HCEC 1CT (cell line): ENCODE data around the gene NEB.

Experiments used
- DNase-seq: peaks from one replicate; pipeline ENCODE4 v3.0.0-alpha.2; 2017

Gene NEB

DNA sequence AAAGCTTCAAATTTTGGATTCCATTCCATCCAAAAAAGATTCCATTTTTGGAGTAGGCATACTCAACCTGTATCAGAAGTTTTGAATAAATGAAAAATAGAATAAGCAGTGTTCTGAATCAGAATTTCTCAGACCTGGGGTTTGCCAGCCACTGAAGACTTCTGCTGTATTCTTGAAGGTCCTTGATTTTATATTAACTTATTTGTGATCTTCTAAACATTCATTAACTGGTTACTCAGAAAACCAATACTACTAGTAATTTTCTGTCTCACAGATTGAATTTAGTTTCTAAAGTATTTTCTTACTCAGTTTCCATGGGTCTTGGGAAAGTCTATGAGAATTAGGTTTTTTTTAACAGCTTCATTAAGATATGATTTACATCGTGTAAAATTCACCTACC is 263.7 kb downstream of the NEB start:
- DNase-seq = no peak

GRCh38 chr2:151465771-151466170 is 268.5 kb downstream of the NEB start:
- DNase-seq = no peak

GRCh38 chr2:151459358-151459757 is 274.9 kb downstream of the NEB start:
- DNase-seq = no peak

DNA sequence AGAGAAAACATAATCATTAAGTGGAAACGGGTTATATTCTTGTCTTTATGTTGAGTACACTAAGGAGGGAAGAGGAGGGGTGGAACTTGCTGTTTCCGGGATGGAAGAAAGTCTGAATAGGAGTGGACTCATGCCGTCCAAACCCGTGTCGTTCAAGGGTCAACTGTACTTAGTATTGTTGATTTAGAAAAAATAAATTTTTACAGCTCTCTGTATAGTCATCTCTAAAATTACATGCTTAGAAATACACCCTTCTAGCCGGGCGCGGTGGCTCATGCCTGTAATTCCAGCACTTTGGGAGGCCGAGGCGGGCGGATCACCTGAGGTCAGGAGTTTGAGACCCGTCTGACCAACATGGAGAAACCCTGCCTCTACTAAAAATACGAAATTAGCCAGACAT is 295.1 kb downstream of the NEB start:
- DNase-seq = no peak

- no peak for DNase-seq
These were observed 295.8 kb downstream of the NEB start for GRCh38 chr2:151438506-151438905.

- DNase-seq = peak; percentile 29
These were observed 296.6 kb downstream of the NEB start for GRCh38 chr2:151437630-151438029.
